Measurements from ENCODE around the gene AIFM2.

The AIFM2 gene

DNA sequence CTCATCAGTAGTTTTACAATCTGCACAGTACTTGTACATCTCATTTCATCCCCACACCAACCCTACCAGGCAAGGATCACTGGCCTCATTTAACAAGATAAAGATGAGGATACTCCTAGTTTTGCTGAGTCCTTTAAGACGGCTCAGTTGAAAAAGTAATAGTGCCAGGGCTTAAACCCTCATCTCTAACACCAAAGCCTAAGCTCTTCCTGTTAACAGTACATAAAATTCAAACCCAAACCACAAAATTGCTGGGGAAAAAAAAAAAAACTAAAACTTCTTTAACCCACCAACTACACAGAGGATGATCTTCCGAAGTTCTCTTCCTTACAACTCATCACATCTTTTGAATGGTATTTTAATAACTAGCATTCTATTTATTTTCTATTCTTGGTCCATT lies 36.4 kb upstream of the AIFM2 start:
- Histone ChIP-seq H3K4me1 (ENCODE audit: insufficient read depth, low read length) (peaks cover 57% of the 10 kb centered on the region), H4K20me1 (ENCODE audit: insufficient read depth, low read length) (peaks cover 50% of the 10 kb centered on the region), H3K27me3 (ENCODE audit: insufficient read depth, low read length, poor library complexity) (no peaks in the 10 kb centered on the region), H2AFZ (ENCODE audit: low read depth, low read length) (no peak overlapping the region), H3K36me3 (ENCODE audit: insufficient read depth, low read length) (peaks cover 34% of the 10 kb centered on the region), H3K4me2 (ENCODE audit: insufficient read depth, low read length) (peak overlapping the region; percentile 81), H3K79me2 (ENCODE audit: insufficient read depth, low read length) (peaks cover 67% of the 10 kb centered on the region), H3K9ac (ENCODE audit: low read depth, low read length) (peak overlapping the region; percentile 75), H3K27ac (ENCODE audit: low read length) (peak overlapping the region; percentile 74), H3K9me3 (ENCODE audit: insufficient read depth, low read length, severe bottlenecking) (no peaks in the 10 kb centered on the region), H3K4me3 (ENCODE audit: low read depth in 1 of 2, low read length in 2 of 2) (peak overlapping the region; percentile 51 to 91)
- TF ChIP-seq EZH2 (IDR thresholded peaks at IDR 0.05; ENCODE audit: borderline replicate concordance, low read depth, low read length, severe bottlenecking): no peak
- TF ChIP-seq, protein P1, sequence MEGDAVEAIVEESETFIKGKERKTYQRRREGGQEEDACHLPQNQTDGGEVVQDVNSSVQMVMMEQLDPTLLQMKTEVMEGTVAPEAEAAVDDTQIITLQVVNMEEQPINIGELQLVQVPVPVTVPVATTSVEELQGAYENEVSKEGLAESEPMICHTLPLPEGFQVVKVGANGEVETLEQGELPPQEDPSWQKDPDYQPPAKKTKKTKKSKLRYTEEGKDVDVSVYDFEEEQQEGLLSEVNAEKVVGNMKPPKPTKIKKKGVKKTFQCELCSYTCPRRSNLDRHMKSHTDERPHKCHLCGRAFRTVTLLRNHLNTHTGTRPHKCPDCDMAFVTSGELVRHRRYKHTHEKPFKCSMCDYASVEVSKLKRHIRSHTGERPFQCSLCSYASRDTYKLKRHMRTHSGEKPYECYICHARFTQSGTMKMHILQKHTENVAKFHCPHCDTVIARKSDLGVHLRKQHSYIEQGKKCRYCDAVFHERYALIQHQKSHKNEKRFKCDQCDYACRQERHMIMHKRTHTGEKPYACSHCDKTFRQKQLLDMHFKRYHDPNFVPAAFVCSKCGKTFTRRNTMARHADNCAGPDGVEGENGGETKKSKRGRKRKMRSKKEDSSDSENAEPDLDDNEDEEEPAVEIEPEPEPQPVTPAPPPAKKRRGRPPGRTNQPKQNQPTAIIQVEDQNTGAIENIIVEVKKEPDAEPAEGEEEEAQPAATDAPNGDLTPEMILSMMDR (IDR thresholded peaks at IDR 0.05; ENCODE audit: borderline replicate concordance, extremely low read depth, low read length, poor library complexity, severe bottlenecking): no peak
- ATAC-seq (ENCODE audit: insufficient read depth, low read depth) (no peak), DNase-seq (no peak)

DNA sequence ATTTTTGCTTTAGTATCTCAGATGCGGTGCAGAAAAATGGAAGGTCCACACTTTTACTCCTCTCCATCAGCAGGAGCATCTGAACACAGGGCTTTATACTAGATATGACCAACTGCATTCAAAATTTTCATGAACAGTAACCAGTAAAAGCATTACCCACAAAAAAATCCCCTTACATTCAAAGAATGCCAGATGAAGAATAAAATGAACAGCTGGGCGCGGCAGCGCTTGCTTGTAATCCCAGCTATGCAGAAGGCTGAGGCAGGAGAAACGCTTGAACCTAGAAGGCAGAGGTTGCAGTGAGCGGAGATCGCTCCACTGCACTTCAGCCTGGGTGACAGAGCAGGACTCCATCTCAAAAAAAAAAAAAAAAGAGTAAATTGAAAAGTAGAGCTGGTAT lies 34.6 kb upstream of the AIFM2 start:
- Histone ChIP-seq H3K4me2 (ENCODE audit: insufficient read depth, low read length) (peak overlapping the region; percentile 81; the same call in 1 of the 2 replicates), H3K4me1 (ENCODE audit: insufficient read depth, low read length) (peaks cover 73% of the 10 kb centered on the region), H3K27ac (ENCODE audit: low read length) (no peak overlapping the region), H2AFZ (ENCODE audit: low read depth, low read length) (no peak overlapping the region), H3K27me3 (ENCODE audit: insufficient read depth, low read length, poor library complexity) (no peaks in the 10 kb centered on the region), H4K20me1 (ENCODE audit: insufficient read depth, low read length) (peaks cover 66% of the 10 kb centered on the region), H3K79me2 (ENCODE audit: insufficient read depth, low read length) (peaks cover 84% of the 10 kb centered on the region), H3K4me3 (ENCODE audit: low read depth in 1 of 2, low read length in 2 of 2) (no peak overlapping the region), H3K9ac (ENCODE audit: low read depth, low read length) (no peak overlapping the region), H3K36me3 (ENCODE audit: insufficient read depth, low read length) (peaks cover 36% of the 10 kb centered on the region), H3K9me3 (ENCODE audit: insufficient read depth, low read length, severe bottlenecking) (no peaks in the 10 kb centered on the region)
- DNase-seq (no peak), ATAC-seq (ENCODE audit: insufficient read depth, low read depth) (no peak)
- TF ChIP-seq, protein P1 (IDR thresholded peaks at IDR 0.05; ENCODE audit: borderline replicate concordance, extremely low read depth, low read length, poor library complexity, severe bottlenecking): no peak
- TF ChIP-seq EZH2 (IDR thresholded peaks at IDR 0.05; ENCODE audit: borderline replicate concordance, low read depth, low read length, severe bottlenecking): no peak

DNA sequence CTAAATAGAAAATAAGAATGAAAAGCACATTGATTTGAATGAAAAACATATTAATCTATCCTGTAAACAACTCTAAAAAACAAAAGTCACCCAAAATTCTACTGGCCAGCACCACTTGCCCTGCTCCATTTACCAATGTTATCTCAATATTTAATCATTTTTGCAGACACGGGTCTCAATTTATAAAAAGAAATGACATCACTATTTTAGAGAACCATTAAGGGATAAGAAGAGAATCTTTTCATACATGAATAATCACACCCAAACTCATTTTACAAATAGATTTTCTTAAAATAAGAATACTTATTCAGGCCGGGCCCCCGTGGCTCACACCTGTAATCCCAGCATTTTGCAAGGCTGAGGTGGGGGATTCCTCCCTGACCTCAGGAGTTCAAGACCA lies 33.8 kb upstream of the AIFM2 start:
- peaks cover 74% of the 10 kb centered on the region for H4K20me1 ChIP-seq (ENCODE audit: insufficient read depth, low read length)
- no peak overlapping the region for H3K4me3 ChIP-seq (ENCODE audit: low read depth in 1 of 2, low read length in 2 of 2)
- no peak overlapping the region for H3K27ac ChIP-seq (ENCODE audit: low read length)
- H3K36me3 ChIP-seq (ENCODE audit: insufficient read depth, low read length): peaks cover 45% of the 10 kb centered on the region
- no peak overlapping the region for H2AFZ ChIP-seq (ENCODE audit: low read depth, low read length)
- H3K79me2 ChIP-seq (ENCODE audit: insufficient read depth, low read length): peaks cover 92% of the 10 kb centered on the region
- no peaks in the 10 kb centered on the region for H3K27me3 ChIP-seq (ENCODE audit: insufficient read depth, low read length, poor library complexity)
- no peak for TF ChIP-seq EZH2 (IDR thresholded peaks at IDR 0.05; ENCODE audit: borderline replicate concordance, low read depth, low read length, severe bottlenecking)
- TF ChIP-seq, protein P1 (IDR thresholded peaks at IDR 0.05; ENCODE audit: borderline replicate concordance, extremely low read depth, low read length, poor library complexity, severe bottlenecking): no peak
- DNase-seq (no peak), ATAC-seq (ENCODE audit: insufficient read depth, low read depth) (no peak)
- H3K9me3 ChIP-seq (ENCODE audit: insufficient read depth, low read length, severe bottlenecking): no peaks in the 10 kb centered on the region
- no peak overlapping the region for H3K9ac ChIP-seq (ENCODE audit: low read depth, low read length)
- no peak overlapping the region for H3K4me2 ChIP-seq (ENCODE audit: insufficient read depth, low read length)
- H3K4me1 ChIP-seq (ENCODE audit: insufficient read depth, low read length): peaks cover 66% of the 10 kb centered on the region

DNA sequence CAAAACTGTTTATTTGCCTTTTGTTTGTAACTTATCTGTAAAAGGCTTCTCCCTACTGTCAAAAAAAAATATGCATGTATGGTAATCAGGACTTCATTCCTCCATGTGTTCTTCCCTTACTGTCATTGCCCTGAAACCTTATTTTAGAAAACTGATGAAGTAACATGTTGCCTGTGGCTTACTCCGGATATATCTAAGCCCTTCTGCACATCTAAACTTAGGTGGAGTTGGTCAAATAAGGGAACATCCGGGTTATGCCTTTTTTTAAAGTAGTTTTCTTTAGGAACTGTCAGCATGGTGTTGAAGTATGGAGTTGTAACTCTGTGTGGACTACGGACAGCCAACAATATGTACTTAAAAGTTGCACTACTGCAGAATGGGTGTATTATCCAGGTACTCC lies 31.5 kb upstream of the AIFM2 start:
- H3K36me3 ChIP-seq (ENCODE audit: insufficient read depth, low read length): peaks cover 67% of the 10 kb centered on the region
- peak overlapping the region; percentile 4; the same call in 1 of the 2 replicates for H3K4me2 ChIP-seq (ENCODE audit: insufficient read depth, low read length)

More for the DNA sequence above, 31.5 kb upstream of the AIFM2 start:
- Histone ChIP-seq H3K4me1 (ENCODE audit: insufficient read depth, low read length) (peaks cover 56% of the 10 kb centered on the region), H3K9me3 (ENCODE audit: insufficient read depth, low read length, severe bottlenecking) (no peaks in the 10 kb centered on the region), H3K27ac (ENCODE audit: low read length) (no peak overlapping the region), H3K9ac (ENCODE audit: low read depth, low read length) (no peak overlapping the region), H3K4me3 (ENCODE audit: low read depth in 1 of 2, low read length in 2 of 2) (no peak overlapping the region), H4K20me1 (ENCODE audit: insufficient read depth, low read length) (peaks cover 73% of the 10 kb centered on the region), H2AFZ (ENCODE audit: low read depth, low read length) (no peak overlapping the region), H3K27me3 (ENCODE audit: insufficient read depth, low read length, poor library complexity) (no peaks in the 10 kb centered on the region), H3K79me2 (ENCODE audit: insufficient read depth, low read length) (peaks cover 97% of the 10 kb centered on the region)
- no peak for DNase-seq
- TF ChIP-seq, protein P1 (IDR thresholded peaks at IDR 0.05; ENCODE audit: borderline replicate concordance, extremely low read depth, low read length, poor library complexity, severe bottlenecking): no peak
- no peak for TF ChIP-seq EZH2 (IDR thresholded peaks at IDR 0.05; ENCODE audit: borderline replicate concordance, low read depth, low read length, severe bottlenecking)
- no peak for ATAC-seq (ENCODE audit: insufficient read depth, low read depth)

All from DND-41 (cell line).